Fibroblast of mammary gland (primary cell): ENCODE data around the gene CTIF.
"Not testable (repeated sequence)": the region's sequence is repeated elsewhere in the genome, so short reads cannot be mapped to it uniquely, and the experiment has no call there.

Experiments
- DNase-seq: peaks from one replicate; pipeline ENCODE4 v3.0.0-alpha.2; 2010; ENCODE audit warnings: low read depth
- H3K4me3 ChIP-seq: 2 replicates; pipeline ENCODE4 v1.5.1; 2011; ENCODE audit warnings: low read depth, mild to moderate bottlenecking, low read length, moderate library complexity; ENCODE audit not compliant: control insufficient read depth
- CTCF ChIP-seq: conservative IDR thresholded peaks from 2 replicates; pipeline ENCODE4 v1.5.1; 2011; ENCODE audit warnings: low read depth, low read length, inconsistent platforms; ENCODE audit not compliant: control insufficient read depth, insufficient read depth

CTIF gene

DNA sequence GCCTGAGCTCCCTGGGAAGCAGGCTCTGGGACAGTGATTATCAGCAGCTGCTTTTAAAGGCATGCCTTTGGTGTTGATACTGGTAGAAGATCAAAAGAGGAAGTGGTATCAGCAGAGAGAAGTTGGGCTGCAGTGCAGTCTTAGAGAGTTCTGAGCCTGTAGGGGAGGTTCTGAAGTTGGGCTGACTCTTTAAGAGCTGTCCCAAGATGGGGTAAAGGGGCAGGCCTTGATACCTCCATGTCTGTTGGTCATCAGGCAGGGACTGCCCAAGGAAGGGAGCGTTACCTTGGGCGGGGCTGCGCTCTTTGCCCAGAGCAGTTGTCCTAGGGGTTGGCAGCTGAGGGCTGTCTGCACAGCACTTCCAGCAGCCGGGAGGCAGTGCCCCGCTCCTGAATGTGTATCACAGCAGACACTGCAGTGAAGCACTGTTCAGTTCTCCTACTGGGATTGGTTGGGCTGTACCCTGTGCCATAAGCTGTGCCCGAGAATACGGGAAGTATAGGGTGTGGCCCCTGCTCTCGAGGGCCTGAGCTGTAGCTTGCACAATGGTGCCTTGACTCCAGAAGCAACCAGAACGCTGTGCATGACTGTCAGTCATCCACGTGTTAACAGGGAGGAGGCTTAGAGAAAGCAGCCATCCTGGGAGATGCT lies 177.0 kb downstream of the CTIF start:
- H3K4me3 ChIP-seq, result no peak overlapping the region
- TF ChIP-seq CTCF, result no peak

GRCh38 chr18:48717227-48717626 lies 178.4 kb downstream of the CTIF start:
- not testable (repeated sequence) for DNase-seq, H3K4me3 ChIP-seq

More for the DNA sequence above, 177.0 kb downstream of the CTIF start:
- no peak for DNase-seq

DNA sequence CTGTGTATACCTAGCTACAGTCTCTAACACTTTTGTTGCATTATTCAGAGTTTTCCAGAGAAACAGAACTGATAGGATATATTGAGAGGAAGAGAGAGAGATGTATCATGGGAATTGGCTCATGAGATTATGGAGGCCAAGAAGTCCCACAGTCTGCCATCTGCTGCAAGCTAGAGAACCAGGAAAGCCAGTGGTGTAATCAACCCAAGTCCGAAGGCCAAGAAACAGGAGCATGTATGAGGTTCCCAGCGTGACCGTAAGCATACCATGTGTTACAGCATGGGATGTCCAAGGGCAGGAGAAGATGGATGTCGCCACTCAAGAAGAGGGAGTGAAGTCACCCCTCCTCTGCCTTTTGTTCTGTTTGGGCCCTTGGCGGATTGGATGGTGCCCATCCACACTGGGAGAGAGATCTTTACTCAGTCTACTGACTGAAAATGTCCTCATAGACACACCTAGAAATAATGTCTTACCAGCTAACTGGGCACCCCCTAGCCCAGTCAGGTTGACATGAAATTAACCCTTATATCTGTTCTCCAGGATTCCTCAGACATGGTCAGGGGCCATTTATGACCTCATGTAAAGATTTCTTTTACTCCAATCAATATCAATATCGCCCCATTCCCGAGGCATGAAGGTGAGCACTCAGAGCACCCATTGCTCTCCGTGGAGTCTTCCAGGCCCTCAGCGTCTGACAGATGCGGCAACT lies 179.6 kb downstream of the CTIF start:
- DNase-seq, result no peak
- H3K4me3 ChIP-seq, result no peak overlapping the region
- no peak for TF ChIP-seq CTCF

DNA sequence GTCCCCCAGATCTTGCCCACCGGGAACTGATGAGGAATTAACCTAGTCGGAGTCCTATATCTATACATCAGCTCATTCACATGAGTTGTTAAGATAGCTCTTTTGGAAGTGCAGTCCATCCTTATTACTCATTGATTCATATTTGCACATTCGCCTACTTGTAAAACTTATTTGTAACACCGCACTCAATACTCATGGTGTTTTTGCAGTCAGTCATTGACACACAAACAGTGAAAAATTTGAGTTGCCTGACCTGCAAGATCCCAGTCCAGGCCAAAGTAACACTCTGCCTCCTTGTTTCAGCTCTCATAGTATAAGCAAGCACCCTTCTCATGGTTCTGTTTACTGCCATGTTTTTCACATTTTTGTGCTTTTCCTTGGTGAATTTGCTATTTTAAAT lies 180.6 kb downstream of the CTIF start:
- no peak overlapping the region for H3K4me3 ChIP-seq
- no peak for TF ChIP-seq CTCF
- no peak for DNase-seq

- peak; percentile 42 for DNase-seq
- no peak for TF ChIP-seq CTCF
- H3K4me3 ChIP-seq, result no peak overlapping the region
These were observed 181.3 kb downstream of the CTIF start for GRCh38 chr18:48719974-48720654.

DNA sequence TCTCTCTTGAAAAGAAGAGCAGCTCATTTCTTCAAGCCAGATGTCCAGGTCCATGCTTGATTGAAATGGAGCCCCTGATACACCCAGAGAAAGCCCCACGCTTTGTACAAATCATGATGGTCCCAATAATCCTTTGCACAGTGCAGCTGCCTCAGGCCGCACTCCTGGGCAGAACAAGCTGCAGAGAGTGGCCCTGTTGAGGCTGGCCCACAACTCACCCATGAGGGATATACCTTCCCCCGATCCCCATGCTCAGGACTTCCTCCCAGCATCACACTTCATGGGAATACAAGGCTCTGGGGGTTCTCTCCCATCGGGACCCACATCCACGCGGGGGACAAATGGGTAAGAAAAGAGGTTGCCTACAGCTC lies 181.8 kb downstream of the CTIF start:
- H3K4me3 ChIP-seq, result no peak overlapping the region
- DNase-seq, result no peak
- TF ChIP-seq CTCF, result no peak

DNA sequence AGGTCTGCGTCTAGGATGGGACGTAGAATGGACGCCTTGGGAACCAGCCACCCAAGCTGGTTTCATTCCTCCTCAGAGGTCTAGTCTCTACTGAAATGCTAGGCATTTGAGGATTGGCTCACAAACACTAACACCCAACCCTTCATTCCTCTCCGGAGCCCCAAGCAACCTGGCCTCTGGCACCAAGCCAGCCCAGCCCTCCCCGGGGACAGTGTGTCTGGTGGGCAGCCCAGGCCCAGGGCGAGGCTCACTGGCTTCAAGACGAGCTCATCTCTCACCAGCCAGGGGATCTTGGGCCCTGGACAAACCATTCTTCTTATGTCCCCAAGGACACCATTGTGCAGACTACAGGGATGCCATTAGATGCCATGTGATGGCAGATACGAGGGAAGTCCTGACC lies 182.5 kb downstream of the CTIF start:
- no peak for TF ChIP-seq CTCF
- no peak for DNase-seq
- no peak overlapping the region for H3K4me3 ChIP-seq
